HG03095 (cell line): Measurements from ENCODE around the gene SMARCD3.

Experiments
- ATAC-seq: cut with Tn5 transposase; IDR thresholded peaks from one replicate; pipeline ENCODE4 v1.9.1; 2021; ENCODE audit warnings: moderate library complexity; ENCODE audit not compliant: unreplicated experiment

SMARCD3 gene

GRCh38 chr7:151248346-151249033 lies at the start of gene SMARCD3:
TSS of gene SMARCD3 (minus strand) at chr7:151248694. CDS start at chr7:151248562, 132 bp downstream.
- no peak for ATAC-seq

GRCh38 chr7:151296202-151296992 lies 47.9 kb upstream of the SMARCD3 start:
- no peak for ATAC-seq

- no peak for ATAC-seq
Measured at GRCh38 chr7:151292850-151293249, 44.4 kb upstream of the SMARCD3 start.

GRCh38 chr7:151291206-151291605 lies 42.7 kb upstream of the SMARCD3 start:
- ATAC-seq: no peak

- ATAC-seq: no peak
Measured at GRCh38 chr7:151290355-151290760, 41.9 kb upstream of the SMARCD3 start.

- no peak for ATAC-seq
Measured at GRCh38 chr7:151289891-151290290, 41.4 kb upstream of the SMARCD3 start.

GRCh38 chr7:151286148-151286547 lies 37.7 kb upstream of the SMARCD3 start:
- ATAC-seq: no peak

- no peak for ATAC-seq
Measured at GRCh38 chr7:151283302-151283701, 34.8 kb upstream of the SMARCD3 start.

- ATAC-seq: no peak
Measured at GRCh38 chr7:151282111-151282510, 33.6 kb upstream of the SMARCD3 start.

- ATAC-seq: no peak
Measured at GRCh38 chr7:151281686-151282085, 33.2 kb upstream of the SMARCD3 start.

- no peak for ATAC-seq
Measured at GRCh38 chr7:151280388-151281019, 32.0 kb upstream of the SMARCD3 start.

GRCh38 chr7:151279868-151280267 lies 31.4 kb upstream of the SMARCD3 start:
- no peak for ATAC-seq

GRCh38 chr7:151278949-151279348 lies 30.5 kb upstream of the SMARCD3 start:
- ATAC-seq: no peak

GRCh38 chr7:151277631-151278030 lies 29.1 kb upstream of the SMARCD3 start:
- no peak for ATAC-seq

- ATAC-seq: no peak
Measured at GRCh38 chr7:151276666-151277590, 28.4 kb upstream of the SMARCD3 start.

GRCh38 chr7:151275813-151276577 lies 27.5 kb upstream of the SMARCD3 start:
- no peak for ATAC-seq

- no peak for ATAC-seq
Measured at GRCh38 chr7:151274936-151275812, 26.7 kb upstream of the SMARCD3 start.

- no peak for ATAC-seq
Measured at GRCh38 chr7:151274396-151274795, 25.9 kb upstream of the SMARCD3 start.
